Parietal lobe (tissue), 1 donor: Measurements from ENCODE around the gene MYEOV. TPM values are rescaled to one million over a fixed set of nuclear protein-coding genes. Genes with fewer than 3 reads are reported as not detected.

Source experiments
- total RNA-seq: library from RNA; depleted of rRNA; stranded (reverse); fragments of >200 nt; gene quantifications from one replicate; pipeline ENCODE4 v1.2.3, GENCODE V29; 2014

MYEOV gene
- total RNA-seq, result not detected

GRCh38 chr11:69293819-69294505, at the start of gene MYEOV:
Gene MYEOV, plus strand, starts transcription at chr11:69294155. Its CDS starts 1,200 bp downstream, at chr11:69295355.

Other genes with a start within 250 kb of the MYEOV start
- gene TPCN2, start 245.2 kb upstream of the MYEOV start, total RNA-seq, result 21.9 TPM
- 4.1 TPM for gene SMIM38, start 138.2 kb upstream of the MYEOV start, total RNA-seq
- gene LINC01488, start 187.5 kb downstream of the MYEOV start, total RNA-seq, result not detected